GM12878 (cell line): ENCODE results near the gene COA1. TPM values are rescaled to one million over a fixed set of nuclear protein-coding genes. Genes with fewer than 3 reads are reported as not detected.
A peak's percentile ranks its signal among the peaks of the same experiment; 100 is the strongest.

Experiments
- ATAC-seq: fragments of 200-7000 bp; cut with Tn5 transposase; 3 replicates; pipeline ENCODE4 v1.9.1; 2020; ENCODE audit warnings: mild to moderate bottlenecking, moderate library complexity
- BruUV-seq: library from RNA; stranded (reverse); fragments of 400-500 nt; replicated peaks from 2 replicates; lab custom pipeline; 2021; lab: Mats Ljungman, UMichigan
- CTCF ChIA-PET: fragments of 300-600 bp; sonication (Branson Sonifier 250); formaldehyde crosslinking; extraction: SDS; loops from one replicate; lab custom pipeline; 2021; ENCODE audit warnings: inconsistent platforms; lab: Yijun Ruan, JAX
- POLR2A ChIA-PET: fragments of 350-600 bp; formaldehyde crosslinking; extraction: SDS; loops from one replicate; lab custom pipeline; 2021; ENCODE audit warnings: inconsistent platforms; lab: Charles Lee
- RAD21 ChIA-PET: fragments of 300-600 bp; sonication (Branson Sonifier 250); formaldehyde crosslinking; loops from one replicate; lab custom pipeline; 2023; ENCODE audit warnings: antibody characterized with exemption; ENCODE audit not compliant: unreplicated experiment; lab: Charles Lee
- SMC1A ChIA-PET: fragments of 300-600 bp; sonication (Branson Sonifier 250); formaldehyde crosslinking; loops from one replicate; lab custom pipeline; 2023; ENCODE audit not compliant: unreplicated experiment, uncharacterized antibody; lab: Charles Lee
- DNase-seq: peaks from one replicate; pipeline ENCODE4 v3.0.0-alpha.2; 2011; ENCODE audit warnings: low read depth, low spot score
- FAIRE-seq: peaks from 3 replicates; lab custom pipeline; 2011; peaks lifted over from hg19 to GRCh38; lab: Jason Lieb, UNC
- H2AFZ ChIP-seq: 2 replicates; pipeline ENCODE4 v1.6.0; 2011; ENCODE audit warnings: low read depth, low read length, control low read depth; ENCODE audit not compliant: control insufficient read depth
- H3K27ac ChIP-seq: 2 replicates; pipeline ENCODE4 v1.5.1; 2011; ENCODE audit warnings: control low read depth; ENCODE audit not compliant: control insufficient read depth, insufficient read depth
- H3K27me3 ChIP-seq, 2 experiments: replicated peaks in 1 of 2; 2 replicates each; pipeline versions ENCODE4 v1.6.0 to v1.6.1; 2011; ENCODE audit warnings: low read length in 1 of 2; ENCODE audit not compliant: control insufficient read depth in 2 of 2, insufficient read depth in 2 of 2
- H3K36me3 ChIP-seq, 2 experiments: 2 replicates each; pipeline ENCODE4 v1.5.1; 2011; ENCODE audit warnings: low read length in 1 of 2; ENCODE audit not compliant: control insufficient read depth in 2 of 2, insufficient read depth in 2 of 2
- H3K4me1 ChIP-seq: 2 replicates; pipeline ENCODE4 v1.6.1; 2011; ENCODE audit warnings: mild to moderate bottlenecking, low read length, moderate library complexity, mixed read lengths; ENCODE audit not compliant: control insufficient read depth, insufficient read depth
- H3K4me2 ChIP-seq: 2 replicates; pipeline ENCODE4 v1.6.0; 2011; ENCODE audit warnings: control low read depth; ENCODE audit not compliant: control insufficient read depth, insufficient read depth
- H3K4me3 ChIP-seq: fragments of 200-600 bp; sonication (generic); 2 replicates; pipeline ENCODE4 v1.5.1; 2016
- H3K79me2 ChIP-seq: 2 replicates; pipeline ENCODE4 v1.6.0; 2011; ENCODE audit warnings: low read length; ENCODE audit not compliant: control insufficient read depth, insufficient read depth
- H3K9ac ChIP-seq: 2 replicates; pipeline ENCODE4 v1.8.0; 2011; ENCODE audit warnings: low read length, control low read depth, mixed read lengths; ENCODE audit not compliant: control insufficient read depth, insufficient read depth
- H3K9me3 ChIP-seq: replicated peaks from 3 replicates; pipeline ENCODE4 v1.5.1; 2011; ENCODE audit warnings: mild to moderate bottlenecking, low read length; ENCODE audit not compliant: control insufficient read depth, insufficient read depth
- H4K20me1 ChIP-seq: 2 replicates; pipeline ENCODE4 v1.6.0; 2011; ENCODE audit not compliant: control insufficient read depth, insufficient read depth
- BHLHE40 ChIP-seq, 2 experiments: fragments of 450-650 bp in 1 of 2; IDR thresholded peaks; 2 replicates each; pipeline ENCODE4 v1.6.1; 2011 to 2017; ENCODE audit warnings: low read depth in 2 of 2, borderline replicate concordance in 1 of 2, improper control_type of control experiment in 1 of 2, low read length in 1 of 2, mild to moderate bottlenecking in 1 of 2
- CEBPB ChIP-seq, 2 experiments: fragments of 150-350 bp in 1 of 2; IDR thresholded peaks; 2 replicates each; pipeline ENCODE4 v1.6.1; 2012 to 2014; ENCODE audit warnings: low read depth in 2 of 2, low read length in 2 of 2, borderline replicate concordance in 1 of 2, inconsistent platforms in 1 of 2
- EGR1 ChIP-seq, 2 experiments: IDR thresholded peaks; 1 replicate in 1 of 2; 2 replicates in 1 of 2; pipeline ENCODE4 v1.6.1; 2011 to 2012; ENCODE audit warnings: low read depth in 2 of 2, low read length in 2 of 2, borderline replicate concordance in 1 of 2, mild to moderate bottlenecking in 1 of 2, moderate library complexity in 1 of 2
- IRF3 ChIP-seq: fragments of 450-650 bp; IDR thresholded peaks from 2 replicates; pipeline ENCODE4 v1.6.1; 2014; ENCODE audit warnings: mild to moderate bottlenecking
- MEF2B ChIP-seq: fragments of 450-650 bp; IDR thresholded peaks from 2 replicates; pipeline ENCODE4 v1.6.1; 2018; ENCODE audit warnings: mild to moderate bottlenecking, moderate library complexity; ENCODE audit not compliant: partially characterized antibody, poor library complexity, severe bottlenecking
- NKRF ChIP-seq: fragments of 450-650 bp; conservative IDR thresholded peaks from 2 replicates; pipeline ENCODE4 v1.6.1; 2017; ENCODE audit warnings: mild to moderate bottlenecking, moderate library complexity
- POLR2A ChIP-seq: IDR thresholded peaks from 2 replicates; pipeline ENCODE4 v1.6.1; 2011; ENCODE audit warnings: low read depth, mild to moderate bottlenecking, low read length
- POLR2AphosphoS5 ChIP-seq: IDR thresholded peaks from 2 replicates; pipeline ENCODE4 v1.6.1; 2011; ENCODE audit warnings: mild to moderate bottlenecking, low read length, inconsistent platforms
- SMAD5 ChIP-seq: IDR thresholded peaks from 2 replicates; pipeline ENCODE4 v1.6.1; 2016; ENCODE audit warnings: antibody characterized with exemption, low read depth
- SUZ12 ChIP-seq: fragments of 200-600 bp; sonication (generic); IDR thresholded peaks from one replicate; pipeline ENCODE4 v1.6.1; 2018; ENCODE audit warnings: antibody characterized with exemption, mild to moderate bottlenecking; ENCODE audit not compliant: unreplicated experiment
- TARDBP ChIP-seq: IDR thresholded peaks from 2 replicates; pipeline ENCODE4 v1.6.1; 2016; ENCODE audit warnings: borderline replicate concordance
- YY1 ChIP-seq: IDR thresholded peaks from 2 replicates; pipeline ENCODE4 v1.6.1; 2011; ENCODE audit warnings: low read depth, mild to moderate bottlenecking, low read length
- WGBS: methylation state at CpG from one replicate; pipeline ENCODE4 v1.1.6; 2016; ENCODE audit warnings: low lambda C conversion rate; ENCODE audit not compliant: insufficient replicate concordance, insufficient coverage; ENCODE audit errors: missing lambda C conversion rate; 5-methylcytosine and 5-hydroxymethylcytosine counted together
- in situ Hi-C: fragments of 300-500 bp; cut with MboI; formaldehyde crosslinking; loops from 9 replicates; pipeline ENCODE4 v1.14.3; 2018; ENCODE audit warnings: mixed read lengths
- intact Hi-C: fragments of 100-400 bp; cut with micrococcal nuclease; formaldehyde crosslinking; loops from one replicate; pipeline ENCODE4 v1.14.2; 2022; ENCODE audit not compliant: unreplicated experiment
- polyA plus RNA-seq, 11 experiments: library from polyadenylated mRNA; depleted of rRNA in 4 of 11; unstranded in 6 of 11; stranded (reverse) in 5 of 11; fragments of >200 nt; fragmentation: Nextera tagmentation in 4 of 11; fragmentation: Illumina TruSeq in 1 of 11; extraction: Ambion mirVana in 4 of 11; extraction: Trizol in 1 of 11; gene quantifications; 1 replicate in 1 of 11; 2 replicates in 10 of 11; pipeline versions ENCODE4 v1.2.1 to v1.2.3, GENCODE V29; 2011 to 2016; ENCODE audit warnings: inconsistent platforms in 2 of 11, missing spikeins in 2 of 11, low read depth in 1 of 11
- total RNA-seq, 4 experiments: library from RNA; depleted of rRNA in 3 of 4; stranded (reverse); fragments of >200 nt in 3 of 4; fragmentation: Illumina TruSeq in 1 of 4; extraction: Trizol in 1 of 4; gene quantifications; 2 replicates each; pipeline versions ENCODE4 v1.2.1 to v1.2.3, GENCODE V29; 2013 to 2021
- TF ChIP-seq, protein P1 (sequence below): fragments of 450-650 bp; IDR thresholded peaks from 2 replicates; pipeline ENCODE4 v1.6.1; 2018; ENCODE audit warnings: mild to moderate bottlenecking, low read depth, moderate library complexity; ENCODE audit not compliant: partially characterized antibody
- TF ChIP-seq, protein P2 (sequence below): IDR thresholded peaks from 2 replicates; pipeline ENCODE4 v1.6.1; 2012; ENCODE audit warnings: low read depth, low read length, improper control_type of control experiment

The COA1 gene
- total and polyA plus RNA-seq, 10 of the 15 experiments (the other 5 are each of a cell fraction or from before 2014, with no cell fraction given) = 83.1 to 258 (median 111) TPM

DNA sequence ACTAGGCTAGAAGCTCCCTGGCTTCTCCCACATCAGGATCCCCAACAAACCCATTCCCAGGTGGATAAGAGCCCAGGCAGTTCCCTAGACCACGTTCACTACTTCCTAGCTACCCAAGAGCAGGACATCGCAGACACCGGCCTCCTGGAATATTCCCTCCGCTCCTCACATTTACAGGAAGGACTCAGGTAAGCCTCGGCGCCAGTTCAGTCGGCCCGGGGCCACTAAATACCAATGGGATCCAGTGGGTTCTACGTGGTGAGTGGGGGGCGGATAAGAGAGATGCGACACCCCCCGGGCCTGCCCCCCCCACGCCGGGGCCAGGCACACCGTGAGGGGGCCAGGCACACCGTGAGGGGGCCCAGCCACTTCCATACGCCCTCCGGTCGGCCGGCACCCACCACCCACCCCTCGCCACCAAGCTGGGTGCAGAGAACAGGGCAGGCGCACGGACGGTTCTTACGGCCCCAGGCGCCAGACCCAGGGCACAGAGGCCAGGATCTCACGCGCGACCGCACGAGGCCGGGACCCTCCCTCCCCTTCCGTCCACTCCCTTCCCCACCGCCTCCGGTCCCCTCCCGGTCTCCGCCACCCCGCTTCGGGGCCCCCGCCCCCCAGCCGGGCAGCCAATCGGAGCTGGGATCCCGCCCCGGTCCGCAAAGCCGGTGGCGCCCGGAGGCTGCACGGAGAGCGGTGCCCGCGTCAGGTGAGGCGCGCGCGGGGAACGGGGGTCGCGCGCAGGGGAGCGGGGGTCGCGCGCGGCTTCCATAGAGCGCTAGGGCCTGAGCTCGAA lies 28.9 kb upstream of the COA1 start, which contains the start of gene BLVRA:
BLVRA (plus strand) TSS at position 652 of the 793 bp plus-strand sequence. CDS start 12,479 bp downstream, outside the sequence.
- ChIA-PET POLR2A (interaction anchor here (0.6 to 3.1 kb wide), 11 partner anchors 8 to 176 kb away, joined by 3 to 13 read pairs (median 5); partner anchors contain the start of gene STK17A), CTCF (interaction anchor here (0.6 to 2.0 kb wide), 6 partner anchors 22 to 80 kb away, joined by 3 to 7 read pairs (median 3); no protein-coding TSS in a partner anchor), SMC1A (interaction anchor here (0.8 to 9.8 kb wide), 7 partner anchors 23 to 176 kb away, joined by 3 to 84 read pairs (median 5); partner anchors contain the start of gene STK17A), RAD21 (interaction anchor here (1.0 to 5.9 kb wide), 11 partner anchors 16 to 175 kb away, joined by 3 to 40 read pairs (median 6); partner anchors contain the start of genes COA1 and STK17A)
- peaks cover 38% of the 10 kb centered on the region for H3K4me1 ChIP-seq
- no peaks in the 10 kb centered on the region for H4K20me1 ChIP-seq
- peak within 1 kb of the TSS; percentile 69 for H2AFZ ChIP-seq
- no peaks in the 10 kb centered on the region for H3K36me3 ChIP-seq
- H3K27ac ChIP-seq = peak within 1 kb of the TSS; percentile 73
- 32% methylated on average over 19 of the region's 67 CpGs for WGBS
- no peak for FAIRE-seq
- no peak for DNase-seq
- peak within 1 kb of the TSS; percentile 86 for H3K9ac ChIP-seq
- peak; percentile 82 for ATAC-seq
- intact Hi-C loops (no loop called here), in situ Hi-C loops (no loop called here)
- peak within 1 kb of the TSS; percentile 79 for H3K4me2 ChIP-seq
- H3K4me3 ChIP-seq = peak within 1 kb of the TSS; percentile 87
- no peaks in the 10 kb centered on the region for H3K9me3 ChIP-seq
- TF ChIP-seq CEBPB (IDR thresholded peaks at IDR 0.05; ENCODE audit: borderline replicate concordance in 1 of 2, low read depth in 2 of 2, low read length in 2 of 2) = no peak
- no peak for TF ChIP-seq SUZ12
- TF ChIP-seq, protein P1, sequence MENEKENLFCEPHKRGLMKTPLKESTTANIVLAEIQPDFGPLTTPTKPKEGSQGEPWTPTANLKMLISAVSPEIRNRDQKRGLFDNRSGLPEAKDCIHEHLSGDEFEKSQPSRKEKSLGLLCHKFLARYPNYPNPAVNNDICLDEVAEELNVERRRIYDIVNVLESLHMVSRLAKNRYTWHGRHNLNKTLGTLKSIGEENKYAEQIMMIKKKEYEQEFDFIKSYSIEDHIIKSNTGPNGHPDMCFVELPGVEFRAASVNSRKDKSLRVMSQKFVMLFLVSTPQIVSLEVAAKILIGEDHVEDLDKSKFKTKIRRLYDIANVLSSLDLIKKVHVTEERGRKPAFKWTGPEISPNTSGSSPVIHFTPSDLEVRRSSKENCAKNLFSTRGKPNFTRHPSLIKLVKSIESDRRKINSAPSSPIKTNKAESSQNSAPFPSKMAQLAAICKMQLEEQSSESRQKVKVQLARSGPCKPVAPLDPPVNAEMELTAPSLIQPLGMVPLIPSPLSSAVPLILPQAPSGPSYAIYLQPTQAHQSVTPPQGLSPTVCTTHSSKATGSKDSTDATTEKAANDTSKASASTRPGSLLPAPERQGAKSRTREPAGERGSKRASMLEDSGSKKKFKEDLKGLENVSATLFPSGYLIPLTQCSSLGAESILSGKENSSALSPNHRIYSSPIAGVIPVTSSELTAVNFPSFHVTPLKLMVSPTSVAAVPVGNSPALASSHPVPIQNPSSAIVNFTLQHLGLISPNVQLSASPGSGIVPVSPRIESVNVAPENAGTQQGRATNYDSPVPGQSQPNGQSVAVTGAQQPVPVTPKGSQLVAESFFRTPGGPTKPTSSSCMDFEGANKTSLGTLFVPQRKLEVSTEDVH = no peak
- TF ChIP-seq, protein P2, sequence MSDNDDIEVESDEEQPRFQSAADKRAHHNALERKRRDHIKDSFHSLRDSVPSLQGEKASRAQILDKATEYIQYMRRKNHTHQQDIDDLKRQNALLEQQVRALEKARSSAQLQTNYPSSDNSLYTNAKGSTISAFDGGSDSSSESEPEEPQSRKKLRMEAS = peak; percentile 1; the same call in 1 of the 2 replicates
- TF ChIP-seq POLR2A = peak; percentile 70
- 0 out of 3 replicates have a peak, but pooled peaks of 1 of the 2 experiments have one; percentile 16 for TF ChIP-seq EGR1 (IDR thresholded peaks at IDR 0.05; ENCODE audit: borderline replicate concordance in 1 of 2, low read depth in 2 of 2, low read length in 2 of 2)
- TF ChIP-seq MEF2B = peak; percentile 13
- no peak for TF ChIP-seq TARDBP
- TF ChIP-seq BHLHE40 (IDR thresholded peaks at IDR 0.05; ENCODE audit: borderline replicate concordance in 1 of 2, low read depth in 2 of 2, low read length in 1 of 2) = peak in 1 of 2 experiments; percentile 45; a peak in 1 of 4 replicates
- TF ChIP-seq YY1 = 0 out of 2 replicates have a peak, but pooled peaks have one; percentile 5
- peak; percentile 16; the same call in 1 of the 2 replicates for TF ChIP-seq POLR2AphosphoS5
- TF ChIP-seq IRF3 = no peak
- TF ChIP-seq SMAD5 = no peak
- 0 out of 2 replicates have a peak, but pooled peaks have one; percentile 31 for TF ChIP-seq NKRF
- BruUV-seq = no TSS peak
- no peaks in the 10 kb centered on the region for H3K27me3 ChIP-seq
- H3K79me2 ChIP-seq = peaks cover 29% of the 10 kb centered on the region
